GM19372 (cell line): Measurements from ENCODE around the gene TGM4.
"Not testable (repeated sequence)": the region's sequence is repeated elsewhere in the genome, so short reads cannot be mapped to it uniquely, and the experiment has no call there.

Source experiments
- ATAC-seq: cut with Tn5 transposase; IDR thresholded peaks from one replicate; pipeline ENCODE4 v1.9.1; 2021; ENCODE audit warnings: mild to moderate bottlenecking, low read depth, moderate library complexity; ENCODE audit not compliant: unreplicated experiment

The TGM4 gene

GRCh38 chr3:44874308-44874707 lies at the start of gene TGM4:
Gene TGM4 (plus strand): TSS chr3:44874608. CDS start chr3:44874679, 71 bp downstream.
- ATAC-seq: no peak

- no peak for ATAC-seq
Measured at GRCh38 chr3:44825264-44825925, 49.0 kb upstream of the TGM4 start.

GRCh38 chr3:44827196-44827595 lies 47.2 kb upstream of the TGM4 start:
- ATAC-seq: no peak

- no peak for ATAC-seq
Measured at GRCh38 chr3:44831232-44831631, 43.2 kb upstream of the TGM4 start.

- no peak for ATAC-seq
Measured at GRCh38 chr3:44832032-44832431, 42.4 kb upstream of the TGM4 start.

- ATAC-seq: no peak
Measured at GRCh38 chr3:44832965-44833364, 41.4 kb upstream of the TGM4 start.

- no peak for ATAC-seq
Measured at GRCh38 chr3:44833394-44833793, 41.0 kb upstream of the TGM4 start.

GRCh38 chr3:44835684-44836083 lies 38.7 kb upstream of the TGM4 start:
- ATAC-seq: no peak

- ATAC-seq: no peak
Measured at GRCh38 chr3:44842376-44842775, 32.0 kb upstream of the TGM4 start.

- ATAC-seq: no peak
Measured at GRCh38 chr3:44845528-44846520, 28.6 kb upstream of the TGM4 start.

GRCh38 chr3:44848634-44849033 lies 25.8 kb upstream of the TGM4 start:
- no peak for ATAC-seq

- ATAC-seq: not testable (repeated sequence)
Measured at GRCh38 chr3:44856663-44857062, 17.7 kb upstream of the TGM4 start.

- no peak for ATAC-seq
Measured at GRCh38 chr3:44860117-44860516, 14.3 kb upstream of the TGM4 start.

- ATAC-seq: peak; percentile 96
Measured at GRCh38 chr3:44861412-44862225, 12.8 kb upstream of the TGM4 start, which contains the start of gene TMEM42. Gene TMEM42 (plus strand): TSS chr3:44861912. CDS start chr3:44861925, 13 bp downstream.

- peak; percentile 12 for ATAC-seq
Measured at GRCh38 chr3:44862226-44862637, 12.2 kb upstream of the TGM4 start.

- no peak for ATAC-seq
Measured at GRCh38 chr3:44865272-44866035, 9.0 kb upstream of the TGM4 start.

- ATAC-seq: no peak
Measured at GRCh38 chr3:44867421-44868111, 6.8 kb upstream of the TGM4 start.

- no peak for ATAC-seq
Measured at GRCh38 chr3:44870375-44871061, 3.9 kb upstream of the TGM4 start.

GRCh38 chr3:44875596-44875995 lies 1.2 kb downstream of the TGM4 start:
- no peak for ATAC-seq
